ENCODE data around the gene OR5K1.

- TF ChIP-seq, protein P1, sequence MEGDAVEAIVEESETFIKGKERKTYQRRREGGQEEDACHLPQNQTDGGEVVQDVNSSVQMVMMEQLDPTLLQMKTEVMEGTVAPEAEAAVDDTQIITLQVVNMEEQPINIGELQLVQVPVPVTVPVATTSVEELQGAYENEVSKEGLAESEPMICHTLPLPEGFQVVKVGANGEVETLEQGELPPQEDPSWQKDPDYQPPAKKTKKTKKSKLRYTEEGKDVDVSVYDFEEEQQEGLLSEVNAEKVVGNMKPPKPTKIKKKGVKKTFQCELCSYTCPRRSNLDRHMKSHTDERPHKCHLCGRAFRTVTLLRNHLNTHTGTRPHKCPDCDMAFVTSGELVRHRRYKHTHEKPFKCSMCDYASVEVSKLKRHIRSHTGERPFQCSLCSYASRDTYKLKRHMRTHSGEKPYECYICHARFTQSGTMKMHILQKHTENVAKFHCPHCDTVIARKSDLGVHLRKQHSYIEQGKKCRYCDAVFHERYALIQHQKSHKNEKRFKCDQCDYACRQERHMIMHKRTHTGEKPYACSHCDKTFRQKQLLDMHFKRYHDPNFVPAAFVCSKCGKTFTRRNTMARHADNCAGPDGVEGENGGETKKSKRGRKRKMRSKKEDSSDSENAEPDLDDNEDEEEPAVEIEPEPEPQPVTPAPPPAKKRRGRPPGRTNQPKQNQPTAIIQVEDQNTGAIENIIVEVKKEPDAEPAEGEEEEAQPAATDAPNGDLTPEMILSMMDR (IDR thresholded peaks at IDR 0.05; ENCODE audit: extremely low read depth in 1 of 2, insufficient read depth in 1 of 2, low read depth in 1 of 2, low read length in 2 of 2): no peak
- TF ChIP-seq, protein P2, sequence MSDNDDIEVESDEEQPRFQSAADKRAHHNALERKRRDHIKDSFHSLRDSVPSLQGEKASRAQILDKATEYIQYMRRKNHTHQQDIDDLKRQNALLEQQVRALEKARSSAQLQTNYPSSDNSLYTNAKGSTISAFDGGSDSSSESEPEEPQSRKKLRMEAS (IDR thresholded peaks at IDR 0.05; ENCODE audit: insufficient read depth, insufficient read length): no peak
- TF ChIP-seq EZH2 (IDR thresholded peaks at IDR 0.05; ENCODE audit: borderline replicate concordance, low read depth, low read length, severe bottlenecking): no peak
These were observed 55.8 kb downstream of the OR5K1 start for GRCh38 chr3:98518816-98519215.

All from endothelial cell of umbilical vein (primary cell).